ENCODE measurements around the gene FADS2.

DNA sequence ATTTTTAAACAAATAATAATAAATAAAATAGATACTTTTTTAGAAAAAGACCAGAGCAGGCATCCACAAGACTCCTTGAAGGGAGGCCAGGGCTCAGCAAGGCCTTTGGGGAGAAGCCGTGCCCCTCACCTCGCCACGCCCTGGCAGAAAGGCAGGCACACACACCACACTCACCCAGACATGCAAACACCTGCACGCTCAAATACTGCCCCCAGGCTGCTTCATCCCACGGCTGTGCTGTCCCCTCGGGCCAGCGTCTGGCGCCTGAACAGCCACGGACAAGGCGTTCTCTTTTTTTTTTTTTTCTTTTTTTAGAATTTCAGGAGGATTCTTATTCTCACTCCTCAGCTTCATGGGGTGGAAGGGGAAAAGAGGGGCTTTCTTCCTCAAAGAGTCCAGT is 61.7 kb downstream of the FADS2 start:
- TF ChIP-seq EP300 (IDR thresholded peaks at IDR 0.05; ENCODE audit: low read length) (no peak), KDM1A (IDR thresholded peaks at IDR 0.05) (no peak)
